ENCODE measurements around the gene CORO2B.

DNA sequence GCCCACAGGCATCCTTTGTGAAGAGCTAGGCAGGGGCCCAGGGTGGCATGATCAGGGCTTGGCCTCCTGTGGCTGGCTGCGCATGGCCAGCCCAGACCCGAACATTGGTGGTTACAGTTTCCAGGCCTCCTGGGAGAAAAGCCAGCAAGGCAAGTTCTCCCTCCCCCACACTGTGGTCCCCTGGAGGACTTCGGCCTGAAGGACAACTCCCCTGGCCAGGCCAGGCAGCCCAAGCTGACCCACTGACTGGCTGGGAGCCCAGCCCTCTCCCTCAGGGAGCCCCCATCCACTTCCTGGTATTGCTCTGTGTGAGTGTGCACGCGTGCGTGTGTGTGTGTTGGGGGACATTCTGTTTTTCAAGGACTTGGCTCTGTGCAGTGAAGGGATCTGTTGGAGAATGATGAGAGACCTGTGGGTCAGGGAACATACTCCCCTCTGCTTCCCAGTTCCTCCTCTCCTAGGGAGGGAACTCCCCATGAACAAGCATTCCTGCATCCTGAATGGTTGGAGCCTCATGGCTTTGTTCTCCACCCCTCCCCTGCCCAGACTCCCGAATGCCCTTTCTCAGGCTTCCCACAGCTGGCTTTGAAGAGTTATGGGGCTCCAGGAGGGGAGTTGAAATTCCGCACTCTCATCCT, 29.5 kb downstream of the CORO2B start:
- TF ChIP-seq, protein P1, sequence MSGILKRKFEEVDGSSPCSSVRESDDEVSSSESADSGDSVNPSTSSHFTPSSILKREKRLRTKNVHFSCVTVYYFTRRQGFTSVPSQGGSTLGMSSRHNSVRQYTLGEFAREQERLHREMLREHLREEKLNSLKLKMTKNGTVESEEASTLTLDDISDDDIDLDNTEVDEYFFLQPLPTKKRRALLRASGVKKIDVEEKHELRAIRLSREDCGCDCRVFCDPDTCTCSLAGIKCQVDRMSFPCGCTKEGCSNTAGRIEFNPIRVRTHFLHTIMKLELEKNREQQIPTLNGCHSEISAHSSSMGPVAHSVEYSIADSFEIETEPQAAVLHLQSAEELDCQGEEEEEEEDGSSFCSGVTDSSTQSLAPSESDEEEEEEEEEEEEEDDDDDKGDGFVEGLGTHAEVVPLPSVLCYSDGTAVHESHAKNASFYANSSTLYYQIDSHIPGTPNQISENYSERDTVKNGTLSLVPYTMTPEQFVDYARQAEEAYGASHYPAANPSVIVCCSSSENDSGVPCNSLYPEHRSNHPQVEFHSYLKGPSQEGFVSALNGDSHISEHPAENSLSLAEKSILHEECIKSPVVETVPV (CRISPR knock-in tag; IDR thresholded peaks at IDR 0.05): no peak
- TF ChIP-seq ZNF565 (CRISPR knock-in tag; conservative IDR thresholded peaks at IDR 0.05; ENCODE audit: low read depth) (no peak), GLIS3 (CRISPR knock-in tag; IDR thresholded peaks at IDR 0.05) (no peak), CSDC2 (CRISPR knock-in tag; IDR thresholded peaks at IDR 0.05) (no peak), SNAI2 (CRISPR knock-in tag; IDR thresholded peaks at IDR 0.05) (no peak), OSR1 (CRISPR knock-in tag; IDR thresholded peaks at IDR 0.05) (no peak), ZFP30 (CRISPR knock-in tag; IDR thresholded peaks at IDR 0.05) (no peak), RARB (CRISPR knock-in tag; IDR thresholded peaks at IDR 0.05) (no peak)
- TF ChIP-seq, protein P2, sequence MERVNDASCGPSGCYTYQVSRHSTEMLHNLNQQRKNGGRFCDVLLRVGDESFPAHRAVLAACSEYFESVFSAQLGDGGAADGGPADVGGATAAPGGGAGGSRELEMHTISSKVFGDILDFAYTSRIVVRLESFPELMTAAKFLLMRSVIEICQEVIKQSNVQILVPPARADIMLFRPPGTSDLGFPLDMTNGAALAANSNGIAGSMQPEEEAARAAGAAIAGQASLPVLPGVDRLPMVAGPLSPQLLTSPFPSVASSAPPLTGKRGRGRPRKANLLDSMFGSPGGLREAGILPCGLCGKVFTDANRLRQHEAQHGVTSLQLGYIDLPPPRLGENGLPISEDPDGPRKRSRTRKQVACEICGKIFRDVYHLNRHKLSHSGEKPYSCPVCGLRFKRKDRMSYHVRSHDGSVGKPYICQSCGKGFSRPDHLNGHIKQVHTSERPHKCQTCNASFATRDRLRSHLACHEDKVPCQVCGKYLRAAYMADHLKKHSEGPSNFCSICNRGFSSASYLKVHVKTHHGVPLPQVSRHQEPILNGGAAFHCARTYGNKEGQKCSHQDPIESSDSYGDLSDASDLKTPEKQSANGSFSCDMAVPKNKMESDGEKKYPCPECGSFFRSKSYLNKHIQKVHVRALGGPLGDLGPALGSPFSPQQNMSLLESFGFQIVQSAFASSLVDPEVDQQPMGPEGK (CRISPR knock-in tag; IDR thresholded peaks at IDR 0.05; ENCODE audit: borderline replicate concordance): no peak

Measured in SK-N-SH treated with all-trans-retinoic acid at 6 μM for 48 hours (cell line).